Measurements from ENCODE around the gene SLC22A12.

- TF ChIP-seq POLR2AphosphoS5 (IDR thresholded peaks at IDR 0.05; ENCODE audit: low read depth) (no peak), CTCF (conservative IDR thresholded peaks at IDR 0.05; ENCODE audit: low read depth in 2 of 2) (no peak)
These were observed 21.6 kb upstream of the SLC22A12 start for GRCh38 chr11:64569300-64569970.
